HEK293 (cell line): Measurements from ENCODE around the gene ADNP.
A peak's percentile ranks its signal among the peaks of the same experiment; 100 is the strongest.

Experiments used
- BCL11A ChIP-seq: fragments of 450-650 bp; formaldehyde crosslinking; IDR thresholded peaks from 2 replicates; pipeline ENCODE4 v1.5.1; 2016; ENCODE audit warnings: low read depth, missing biosample characterization, missing genetic modification characterization
- KLF1 ChIP-seq: fragments of 450-650 bp; formaldehyde crosslinking; IDR thresholded peaks from 2 replicates; pipeline ENCODE4 v1.5.1; 2016; ENCODE audit warnings: missing biosample characterization, missing genetic modification characterization
- KLF17 ChIP-seq: fragments of 450-650 bp; formaldehyde crosslinking; IDR thresholded peaks from 2 replicates; pipeline ENCODE4 v1.5.1; 2016; ENCODE audit warnings: missing biosample characterization, missing genetic modification characterization
- PATZ1 ChIP-seq: fragments of 450-650 bp; formaldehyde crosslinking; IDR thresholded peaks from 2 replicates; pipeline ENCODE4 v1.5.1; 2016; ENCODE audit warnings: missing biosample characterization, missing genetic modification characterization
- PBX3 ChIP-seq: sonication (generic); formaldehyde crosslinking; IDR thresholded peaks from 2 replicates; pipeline ENCODE4 v1.8.1; 2022; ENCODE audit warnings: mild to moderate bottlenecking, moderate library complexity, missing genetic modification reagents
- PRDM1 ChIP-seq: fragments of 450-650 bp; formaldehyde crosslinking; IDR thresholded peaks from 2 replicates; pipeline ENCODE4; 2016; ENCODE audit warnings: missing biosample characterization, missing genetic modification characterization
- YY2 ChIP-seq: fragments of 450-650 bp; formaldehyde crosslinking; IDR thresholded peaks from 2 replicates; pipeline ENCODE4 v1.5.1; 2016; ENCODE audit warnings: missing biosample characterization, missing genetic modification characterization
- ZBTB44 ChIP-seq: fragments of 450-650 bp; IDR thresholded peaks from 2 replicates; pipeline ENCODE4 v1.5.1; 2018; ENCODE audit warnings: missing biosample characterization, mild to moderate bottlenecking, missing genetic modification characterization
- ZNF18 ChIP-seq: fragments of 450-650 bp; formaldehyde crosslinking; IDR thresholded peaks from 2 replicates; pipeline ENCODE4 v1.5.1; 2016; ENCODE audit warnings: missing biosample characterization, missing genetic modification characterization
- ZNF223 ChIP-seq: fragments of 450-650 bp; formaldehyde crosslinking; IDR thresholded peaks from 2 replicates; pipeline ENCODE4 v1.5.1; 2016; ENCODE audit warnings: missing biosample characterization, missing genetic modification characterization
- ZNF24 ChIP-seq: fragments of 450-650 bp; formaldehyde crosslinking; IDR thresholded peaks from 2 replicates; pipeline ENCODE4 v1.5.1; 2016; ENCODE audit warnings: missing biosample characterization, missing genetic modification characterization
- ZNF335 ChIP-seq: fragments of 450-650 bp; formaldehyde crosslinking; conservative IDR thresholded peaks from 2 replicates; pipeline ENCODE4 v1.5.1; 2016; ENCODE audit warnings: missing biosample characterization, missing genetic modification characterization
- ZNF530 ChIP-seq: fragments of 450-650 bp; formaldehyde crosslinking; IDR thresholded peaks from 2 replicates; pipeline ENCODE4 v1.5.1; 2016; ENCODE audit warnings: low read depth, missing biosample characterization, missing genetic modification characterization
- ZNF621 ChIP-seq: fragments of 450-650 bp; formaldehyde crosslinking; IDR thresholded peaks from 2 replicates; pipeline ENCODE4 v1.5.1; 2017; ENCODE audit warnings: missing biosample characterization, missing genetic modification characterization
- ZNF76 ChIP-seq: fragments of 450-650 bp; formaldehyde crosslinking; IDR thresholded peaks from 2 replicates; pipeline ENCODE4; 2016; ENCODE audit warnings: low read depth, missing biosample characterization, missing genetic modification characterization, borderline replicate concordance
- ZSCAN16 ChIP-seq: fragments of 450-650 bp; formaldehyde crosslinking; IDR thresholded peaks from 2 replicates; pipeline ENCODE4 v1.5.1; 2016; ENCODE audit warnings: missing biosample characterization, missing genetic modification characterization
- ZSCAN30 ChIP-seq: fragments of 450-650 bp; IDR thresholded peaks from 2 replicates; pipeline ENCODE4 v1.5.1; 2018; ENCODE audit warnings: missing biosample characterization, mild to moderate bottlenecking, missing genetic modification characterization, moderate library complexity
- ZSCAN5A ChIP-seq: fragments of 450-650 bp; formaldehyde crosslinking; IDR thresholded peaks from 2 replicates; pipeline ENCODE4 v1.5.1; 2016; ENCODE audit warnings: missing biosample characterization, missing genetic modification characterization

ADNP gene

GRCh38 chr20:50958615-50959542 lies 27.6 kb upstream of the ADNP start, which contains the start of gene MOCS3 (continued):
- 0 out of 2 replicates have a peak, but pooled peaks have one; percentile 24 for TF ChIP-seq ZSCAN5A
- no peak for TF ChIP-seq ZBTB44 (tag by site-specific recombination)
- TF ChIP-seq ZSCAN30 (tag by site-specific recombination) = no peak
- TF ChIP-seq ZNF335 (tag by site-specific recombination) = peak; percentile 80
- TF ChIP-seq ZNF76 = peak; percentile 2; the same call in 1 of the 2 replicates
- no peak for TF ChIP-seq PATZ1 (tag by site-specific recombination)
- no peak for TF ChIP-seq KLF1 (tag by site-specific recombination)
- TF ChIP-seq PRDM1 (tag by site-specific recombination) = no peak
- TF ChIP-seq PBX3 (CRISPR knock-in tag) = 0 out of 2 replicates have a peak, but pooled peaks have one; percentile 25
- no peak for TF ChIP-seq BCL11A
- no peak for TF ChIP-seq ZNF530 (tag by site-specific recombination)
- TF ChIP-seq ZNF621 (tag by site-specific recombination) = no peak
- TF ChIP-seq YY2 (tag by site-specific recombination) = peak; percentile 15
- 0 out of 2 replicates have a peak, but pooled peaks have one; percentile 2 for TF ChIP-seq KLF17
- TF ChIP-seq ZNF24 (tag by site-specific recombination) = no peak
- TF ChIP-seq ZNF18 (tag by site-specific recombination) = no peak
- no peak for TF ChIP-seq ZNF223 (tag by site-specific recombination)
- TF ChIP-seq ZSCAN16 = no peak
